Endothelial cell of umbilical vein (primary cell): Measurements from ENCODE around the gene MEGF10. TPM values are rescaled to one million over a fixed set of nuclear protein-coding genes. Genes with fewer than 3 reads are reported as not detected.
"Not testable (repeated sequence)": the region's sequence is repeated elsewhere in the genome, so short reads cannot be mapped to it uniquely, and the experiment has no call there.

ENCODE experiments used
- BruUV-seq: library from RNA; stranded (reverse); fragments of 400-500 nt; replicated peaks from 2 replicates; lab custom pipeline; 2021; lab: Mats Ljungman, UMichigan
- CTCF ChIA-PET: fragments of 300-600, 350-600 bp; sonication (Branson Sonifier 250); formaldehyde crosslinking; loops from one replicate; lab custom pipeline; 2021; ENCODE audit warnings: antibody characterized with exemption, inconsistent platforms; lab: Charles Lee
- POLR2A ChIA-PET: fragments of 300-600, 350-600 bp; sonication (Branson Sonifier 250); formaldehyde crosslinking; loops from one replicate; lab custom pipeline; 2021; ENCODE audit warnings: antibody characterized with exemption, inconsistent platforms; lab: Charles Lee
- DNase-seq: peaks from one replicate; pipeline ENCODE4 v3.0.0-alpha.2; 2011; ENCODE audit warnings: low read depth, low spot score
- FAIRE-seq: peaks from 2 replicates; lab custom pipeline; 2011; peaks lifted over from hg19 to GRCh38; lab: Jason Lieb, UNC
- H2AFZ ChIP-seq: 2 replicates; pipeline ENCODE4 v1.6.0; 2012; ENCODE audit warnings: low read depth, low read length, control low read depth, inconsistent platforms
- H3K27ac ChIP-seq: 2 replicates; pipeline ENCODE4 v1.5.1; 2011; ENCODE audit warnings: low read depth, mild to moderate bottlenecking, control low read depth, low read length, moderate library complexity; ENCODE audit not compliant: insufficient read depth
- H3K27me3 ChIP-seq, 2 experiments: 2 replicates each; pipeline versions ENCODE4 v1.6.0 to v1.6.1; 2011; ENCODE audit warnings: low read length in 2 of 2, mixed read lengths in 1 of 2; ENCODE audit not compliant: control insufficient read depth in 2 of 2, insufficient read depth in 2 of 2
- H3K36me3 ChIP-seq, 2 experiments: 2 replicates in 1 of 2; 3 replicates in 1 of 2; pipeline ENCODE4 v1.5.1; 2011; ENCODE audit warnings: low read length in 2 of 2, mild to moderate bottlenecking in 1 of 2, moderate library complexity in 1 of 2; ENCODE audit not compliant: control insufficient read depth in 2 of 2, insufficient read depth in 2 of 2; ENCODE audit errors: extremely low read depth in 1 of 2
- H3K4me1 ChIP-seq: 3 replicates; pipeline ENCODE4 v1.5.1; 2011; ENCODE audit warnings: mild to moderate bottlenecking, low read length; ENCODE audit not compliant: control insufficient read depth, insufficient read depth; ENCODE audit errors: extremely low read depth
- H3K4me2 ChIP-seq: 2 replicates; pipeline ENCODE4 v1.6.1; 2011; ENCODE audit warnings: low read length, control low read depth, mixed read lengths; ENCODE audit not compliant: insufficient read depth
- H3K4me3 ChIP-seq, 3 experiments: fragments of 200-600 bp in 1 of 3; sonication (generic), shearing (Covaris generic) in 1 of 3; replicated peaks in 1 of 3; 2 replicates each; pipeline ENCODE4 v1.5.1; 2011 to 2016; ENCODE audit warnings: control low read depth in 3 of 3, low read length in 3 of 3, mild to moderate bottlenecking in 2 of 3, inconsistent platforms in 1 of 3, low read depth in 1 of 3, moderate library complexity in 1 of 3; ENCODE audit not compliant: insufficient read depth in 1 of 3
- H3K79me2 ChIP-seq: 2 replicates; pipeline ENCODE4 v1.6.0; 2012; ENCODE audit warnings: low read length, inconsistent platforms; ENCODE audit not compliant: control insufficient read depth, insufficient read depth
- H3K9ac ChIP-seq: replicated peaks from 2 replicates; pipeline ENCODE3; 2011; ENCODE audit warnings: low read length, control low read depth; ENCODE audit not compliant: insufficient read depth; ENCODE audit errors: extremely low read depth
- H3K9me1 ChIP-seq: replicated peaks from 3 replicates; pipeline ENCODE4 v1.6.0; 2011; ENCODE audit warnings: mild to moderate bottlenecking, low read length; ENCODE audit not compliant: control insufficient read depth, insufficient read depth; ENCODE audit errors: extremely low read depth
- H3K9me3 ChIP-seq: replicated peaks from 2 replicates; pipeline ENCODE4 v1.5.1; 2012; ENCODE audit warnings: low read length, inconsistent platforms; ENCODE audit not compliant: control insufficient read depth, insufficient read depth
- H4K20me1 ChIP-seq: replicated peaks from 2 replicates; pipeline ENCODE3; 2011; ENCODE audit warnings: mild to moderate bottlenecking, low read length; ENCODE audit not compliant: control insufficient read depth, insufficient read depth; ENCODE audit errors: extremely low read depth
- EZH2 ChIP-seq: IDR thresholded peaks from 2 replicates; pipeline ENCODE4 v1.6.1; 2012; ENCODE audit warnings: borderline replicate concordance, low read depth, mild to moderate bottlenecking, moderate library complexity, low read length, inconsistent platforms; ENCODE audit not compliant: severe bottlenecking
- FOS ChIP-seq: IDR thresholded peaks from 2 replicates; pipeline ENCODE4 v1.6.1; 2011; ENCODE audit warnings: mild to moderate bottlenecking, low read length, moderate library complexity, borderline replicate concordance; ENCODE audit not compliant: insufficient read depth
- GATA2 ChIP-seq: IDR thresholded peaks from 2 replicates; pipeline ENCODE4 v1.7.0; 2011; ENCODE audit warnings: low read depth, mild to moderate bottlenecking, moderate library complexity, mixed read lengths, low read length; ENCODE audit not compliant: insufficient read length, insufficient read depth
- JUN ChIP-seq: IDR thresholded peaks from 2 replicates; pipeline ENCODE4 v1.6.1; 2011; ENCODE audit warnings: borderline replicate concordance, low read depth; ENCODE audit not compliant: insufficient read length, insufficient read depth
- MYC ChIP-seq: IDR thresholded peaks from one replicate; pipeline ENCODE4 v1.6.1; 2011; ENCODE audit warnings: mild to moderate bottlenecking, low read depth, low read length
- POLR2A ChIP-seq: IDR thresholded peaks from 2 replicates; pipeline ENCODE4 v1.6.1; 2012; ENCODE audit warnings: low read depth, mild to moderate bottlenecking, control low read depth, low read length
- POLR2AphosphoS5 ChIP-seq: IDR thresholded peaks from 2 replicates; pipeline ENCODE4 v1.6.1; 2012; ENCODE audit warnings: low read depth, mild to moderate bottlenecking, control low read depth, low read length, moderate library complexity; ENCODE audit not compliant: insufficient read depth
- dilution Hi-C: fragments of 300-500 bp; cut with MboI; formaldehyde crosslinking; loops from one replicate; pipeline ENCODE4 v1.15.0; 2019; ENCODE audit warnings: low sequenced_read_pairs; ENCODE audit not compliant: extremely low pct_ligation_motif_present
- intact Hi-C: fragments of 100-400 bp; cut with micrococcal nuclease; formaldehyde crosslinking; loops from one replicate; pipeline ENCODE4 v1.10.0; 2022
- polyA plus RNA-seq, 4 experiments: library from polyadenylated mRNA; depleted of rRNA in 3 of 4; stranded (reverse) in 3 of 4; unstranded in 1 of 4; fragments of >200 nt; gene quantifications; 2 replicates each; pipeline versions ENCODE4 v1.2.1 to v1.2.3, GENCODE V29; 2011 to 2012; ENCODE audit warnings: missing spikeins in 1 of 4
- total RNA-seq: library from RNA; stranded (reverse); gene quantifications from 2 replicates; pipeline ENCODE4 v1.2.3, GENCODE V29; 2021
- TF ChIP-seq, protein P1 (sequence below), 2 donors: IDR thresholded peaks; 1 replicate in 1 of 2; 2 replicates in 1 of 2; pipeline ENCODE4 v1.5.1; 2011; ENCODE audit warnings: low read length in 2 of 2, mild to moderate bottlenecking in 2 of 2, moderate library complexity in 2 of 2, control low read depth in 1 of 2, inconsistent platforms in 1 of 2, low read depth in 1 of 2; ENCODE audit not compliant: insufficient read depth in 1 of 2; ENCODE audit errors: extremely low read depth in 1 of 2
- TF ChIP-seq, protein P2 (sequence below): IDR thresholded peaks from 2 replicates; pipeline ENCODE4 v1.6.1; 2011; ENCODE audit not compliant: insufficient read depth, insufficient read length

The MEGF10 gene
- total and polyA plus RNA-seq, 2 donors (not counting 3 experiments of a cell fraction or from before 2014, with no cell fraction given) = 0.30 to 1.00 TPM

DNA sequence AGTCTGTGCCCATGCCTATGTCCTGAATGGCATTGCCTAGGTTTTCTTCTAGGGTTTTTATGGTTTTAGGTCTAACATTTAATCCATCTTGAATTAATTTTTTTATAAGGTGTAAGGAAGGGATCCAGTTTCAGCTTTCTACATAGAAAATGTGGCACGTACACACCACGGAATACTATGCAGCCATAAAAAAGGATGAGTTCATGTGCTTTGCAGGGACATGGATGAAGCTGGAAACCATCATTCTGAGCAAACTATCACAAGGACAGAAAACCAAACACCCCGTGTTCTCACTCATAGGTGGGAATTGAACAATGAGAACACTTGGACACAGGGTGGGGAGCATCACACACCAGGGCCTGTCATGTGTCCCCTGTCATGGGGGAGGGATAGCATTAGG is 26.8 kb downstream of the MEGF10 start:
- H2AFZ ChIP-seq, H4K20me1 ChIP-seq, H3K4me3 ChIP-seq, POLR2A ChIA-PET, FAIRE-seq, H3K27ac ChIP-seq, intact Hi-C loops, dilution Hi-C loops, BruUV-seq, H3K36me3 ChIP-seq, H3K79me2 ChIP-seq, H3K4me1 ChIP-seq, H3K9me3 ChIP-seq, DNase-seq, H3K4me2 ChIP-seq, H3K9ac ChIP-seq, H3K9me1 ChIP-seq: not testable (repeated sequence)
- CTCF ChIA-PET = interaction anchor here (1.4 kb wide), 1 partner anchor 480 kb away, joined by 6 read pairs; no protein-coding TSS in a partner anchor
- H3K27me3 ChIP-seq = peaks cover 13 to 31% of the 10 kb centered on the region in 2 experiments

DNA sequence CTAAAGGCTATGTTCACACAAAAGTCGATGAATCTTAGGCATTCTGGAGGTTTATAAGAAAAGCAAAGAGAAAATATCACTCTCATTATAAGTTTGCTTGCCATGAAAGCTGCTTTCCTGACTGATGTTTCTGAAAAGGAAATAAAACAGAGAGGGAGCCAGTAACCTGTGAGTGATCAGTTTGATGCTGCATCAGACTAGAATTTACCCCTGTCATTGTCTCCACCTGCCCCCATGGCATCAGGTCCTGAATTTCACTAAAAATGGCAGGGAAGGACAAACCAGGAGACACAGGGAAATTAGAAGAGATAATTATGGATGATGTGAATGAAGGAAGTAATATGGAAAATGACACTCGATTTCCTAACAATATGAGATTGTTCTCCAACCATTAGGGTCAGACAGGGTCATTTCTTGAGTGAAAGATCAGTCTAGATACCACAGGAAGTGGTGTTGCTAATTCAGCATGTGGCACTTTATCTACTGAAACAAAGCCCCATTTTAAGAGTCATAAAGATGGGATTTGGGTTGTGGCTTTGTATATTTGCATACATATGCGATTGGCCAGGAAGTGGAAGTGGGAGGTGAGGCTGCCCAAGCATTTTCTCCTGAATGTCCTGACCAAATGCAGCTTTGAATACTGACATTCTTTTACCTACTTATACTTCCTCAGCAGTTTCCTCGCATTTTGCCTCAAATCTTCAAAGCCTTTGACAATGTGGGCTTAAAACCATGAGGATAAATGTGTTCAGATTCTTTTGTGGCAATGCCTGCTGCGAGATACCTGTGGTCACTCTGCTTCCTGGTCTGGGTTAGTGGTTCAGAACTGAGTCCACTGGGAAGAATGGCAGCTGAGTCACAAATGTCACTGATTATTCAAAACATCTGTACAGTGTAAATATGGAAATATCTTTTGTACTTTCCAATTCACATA is 29.7 kb downstream of the MEGF10 start:
- intact Hi-C loops (no loop called here), dilution Hi-C loops (no loop called here)
- Histone ChIP-seq H2AFZ (no peak overlapping the region), H3K9ac (no peak overlapping the region), H4K20me1 (no peaks in the 10 kb centered on the region), H3K4me2 (no peak overlapping the region), H3K4me3 (no peak overlapping the region), H3K4me1 (peaks cover 5% of the 10 kb centered on the region), H3K27me3 (peaks cover 13 to 18% of the 10 kb centered on the region in 2 experiments), H3K79me2 (no peaks in the 10 kb centered on the region), H3K36me3 (no peaks in the 10 kb centered on the region), H3K9me3 (no peaks in the 10 kb centered on the region), H3K9me1 (no peaks in the 10 kb centered on the region), H3K27ac (no peak overlapping the region)
- ChIA-PET CTCF (interaction anchor here (0.8 to 1.2 kb wide), 3 partner anchors 17 to 483 kb away, joined by 4 to 5 read pairs (median 4); no protein-coding TSS in a partner anchor), POLR2A (no interaction called here)
- DNase-seq = no peak
- no TSS peak for BruUV-seq
- TF ChIP-seq EZH2 = no peak
- TF ChIP-seq JUN = no peak
- TF ChIP-seq GATA2 = no peak
- TF ChIP-seq FOS = no peak
- TF ChIP-seq MYC = no peak
- TF ChIP-seq, protein P1, sequence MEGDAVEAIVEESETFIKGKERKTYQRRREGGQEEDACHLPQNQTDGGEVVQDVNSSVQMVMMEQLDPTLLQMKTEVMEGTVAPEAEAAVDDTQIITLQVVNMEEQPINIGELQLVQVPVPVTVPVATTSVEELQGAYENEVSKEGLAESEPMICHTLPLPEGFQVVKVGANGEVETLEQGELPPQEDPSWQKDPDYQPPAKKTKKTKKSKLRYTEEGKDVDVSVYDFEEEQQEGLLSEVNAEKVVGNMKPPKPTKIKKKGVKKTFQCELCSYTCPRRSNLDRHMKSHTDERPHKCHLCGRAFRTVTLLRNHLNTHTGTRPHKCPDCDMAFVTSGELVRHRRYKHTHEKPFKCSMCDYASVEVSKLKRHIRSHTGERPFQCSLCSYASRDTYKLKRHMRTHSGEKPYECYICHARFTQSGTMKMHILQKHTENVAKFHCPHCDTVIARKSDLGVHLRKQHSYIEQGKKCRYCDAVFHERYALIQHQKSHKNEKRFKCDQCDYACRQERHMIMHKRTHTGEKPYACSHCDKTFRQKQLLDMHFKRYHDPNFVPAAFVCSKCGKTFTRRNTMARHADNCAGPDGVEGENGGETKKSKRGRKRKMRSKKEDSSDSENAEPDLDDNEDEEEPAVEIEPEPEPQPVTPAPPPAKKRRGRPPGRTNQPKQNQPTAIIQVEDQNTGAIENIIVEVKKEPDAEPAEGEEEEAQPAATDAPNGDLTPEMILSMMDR (IDR thresholded peaks at IDR 0.05; ENCODE audit: extremely low read depth in 1 of 2, insufficient read depth in 1 of 2, low read depth in 1 of 2, low read length in 2 of 2) = no peak
- no peak for TF ChIP-seq POLR2AphosphoS5
- TF ChIP-seq, protein P2, sequence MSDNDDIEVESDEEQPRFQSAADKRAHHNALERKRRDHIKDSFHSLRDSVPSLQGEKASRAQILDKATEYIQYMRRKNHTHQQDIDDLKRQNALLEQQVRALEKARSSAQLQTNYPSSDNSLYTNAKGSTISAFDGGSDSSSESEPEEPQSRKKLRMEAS = no peak
- no peak for TF ChIP-seq POLR2A
- no peak for FAIRE-seq
